ENCODE results near the gene DUSP16. TPM values are rescaled to one million over a fixed set of nuclear protein-coding genes. Genes with fewer than 3 reads are reported as not detected.

DUSP16 gene
- total and polyA plus RNA-seq, 2 of the 8 experiments (the other 6 are each of a cell fraction or from before 2014, with no cell fraction given): 31.6 to 55.9 TPM

DNA sequence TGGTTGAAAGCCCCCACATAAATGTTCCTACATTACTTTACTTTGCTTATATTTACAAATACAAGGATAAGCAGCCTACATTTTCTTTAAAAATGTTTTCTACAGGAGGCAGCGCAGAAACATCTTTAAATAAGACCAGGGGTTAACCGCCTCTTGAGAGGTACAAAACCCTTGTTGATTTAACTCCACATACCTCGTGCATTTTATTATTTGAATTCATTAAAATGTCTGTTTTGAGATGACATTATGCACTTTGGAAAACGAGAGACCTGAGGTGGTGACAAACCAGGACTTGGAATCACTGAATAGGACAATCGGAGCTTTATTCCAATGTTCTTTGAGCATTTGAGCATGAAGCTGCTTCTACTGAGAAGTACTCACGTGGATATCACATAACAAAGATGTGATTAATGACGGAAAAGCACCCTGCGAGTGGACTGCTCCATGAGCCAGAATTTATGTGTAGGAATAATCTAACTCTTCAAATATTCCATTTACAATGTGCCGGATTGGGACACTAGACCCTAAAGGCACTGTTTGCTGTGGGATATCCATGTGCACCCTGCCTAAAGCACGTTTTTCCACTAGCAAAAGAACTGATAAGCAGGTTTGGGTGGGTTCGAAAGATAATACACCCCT lies 746 bp upstream of the DUSP16 start (continued):
- TF ChIP-seq EP300 (IDR thresholded peaks at IDR 0.05; ENCODE audit: borderline replicate concordance in 1 of 2, low read depth in 2 of 2, low read length in 2 of 2) (no peak), YY1 (IDR thresholded peaks at IDR 0.05; ENCODE audit: low read depth, low read length) (no peak), FOSL1 (IDR thresholded peaks at IDR 0.05; ENCODE audit: insufficient read depth, low read depth, low read length) (no peak), BCL11A (IDR thresholded peaks at IDR 0.05; ENCODE audit: low read depth in 2 of 2, low read length in 2 of 2) (no peak), SIX5 (IDR thresholded peaks at IDR 0.05; ENCODE audit: low read depth, low read length) (no peak), BACH1 (IDR thresholded peaks at IDR 0.05; ENCODE audit: low read length) (no peak)
- TF ChIP-seq, protein P1, sequence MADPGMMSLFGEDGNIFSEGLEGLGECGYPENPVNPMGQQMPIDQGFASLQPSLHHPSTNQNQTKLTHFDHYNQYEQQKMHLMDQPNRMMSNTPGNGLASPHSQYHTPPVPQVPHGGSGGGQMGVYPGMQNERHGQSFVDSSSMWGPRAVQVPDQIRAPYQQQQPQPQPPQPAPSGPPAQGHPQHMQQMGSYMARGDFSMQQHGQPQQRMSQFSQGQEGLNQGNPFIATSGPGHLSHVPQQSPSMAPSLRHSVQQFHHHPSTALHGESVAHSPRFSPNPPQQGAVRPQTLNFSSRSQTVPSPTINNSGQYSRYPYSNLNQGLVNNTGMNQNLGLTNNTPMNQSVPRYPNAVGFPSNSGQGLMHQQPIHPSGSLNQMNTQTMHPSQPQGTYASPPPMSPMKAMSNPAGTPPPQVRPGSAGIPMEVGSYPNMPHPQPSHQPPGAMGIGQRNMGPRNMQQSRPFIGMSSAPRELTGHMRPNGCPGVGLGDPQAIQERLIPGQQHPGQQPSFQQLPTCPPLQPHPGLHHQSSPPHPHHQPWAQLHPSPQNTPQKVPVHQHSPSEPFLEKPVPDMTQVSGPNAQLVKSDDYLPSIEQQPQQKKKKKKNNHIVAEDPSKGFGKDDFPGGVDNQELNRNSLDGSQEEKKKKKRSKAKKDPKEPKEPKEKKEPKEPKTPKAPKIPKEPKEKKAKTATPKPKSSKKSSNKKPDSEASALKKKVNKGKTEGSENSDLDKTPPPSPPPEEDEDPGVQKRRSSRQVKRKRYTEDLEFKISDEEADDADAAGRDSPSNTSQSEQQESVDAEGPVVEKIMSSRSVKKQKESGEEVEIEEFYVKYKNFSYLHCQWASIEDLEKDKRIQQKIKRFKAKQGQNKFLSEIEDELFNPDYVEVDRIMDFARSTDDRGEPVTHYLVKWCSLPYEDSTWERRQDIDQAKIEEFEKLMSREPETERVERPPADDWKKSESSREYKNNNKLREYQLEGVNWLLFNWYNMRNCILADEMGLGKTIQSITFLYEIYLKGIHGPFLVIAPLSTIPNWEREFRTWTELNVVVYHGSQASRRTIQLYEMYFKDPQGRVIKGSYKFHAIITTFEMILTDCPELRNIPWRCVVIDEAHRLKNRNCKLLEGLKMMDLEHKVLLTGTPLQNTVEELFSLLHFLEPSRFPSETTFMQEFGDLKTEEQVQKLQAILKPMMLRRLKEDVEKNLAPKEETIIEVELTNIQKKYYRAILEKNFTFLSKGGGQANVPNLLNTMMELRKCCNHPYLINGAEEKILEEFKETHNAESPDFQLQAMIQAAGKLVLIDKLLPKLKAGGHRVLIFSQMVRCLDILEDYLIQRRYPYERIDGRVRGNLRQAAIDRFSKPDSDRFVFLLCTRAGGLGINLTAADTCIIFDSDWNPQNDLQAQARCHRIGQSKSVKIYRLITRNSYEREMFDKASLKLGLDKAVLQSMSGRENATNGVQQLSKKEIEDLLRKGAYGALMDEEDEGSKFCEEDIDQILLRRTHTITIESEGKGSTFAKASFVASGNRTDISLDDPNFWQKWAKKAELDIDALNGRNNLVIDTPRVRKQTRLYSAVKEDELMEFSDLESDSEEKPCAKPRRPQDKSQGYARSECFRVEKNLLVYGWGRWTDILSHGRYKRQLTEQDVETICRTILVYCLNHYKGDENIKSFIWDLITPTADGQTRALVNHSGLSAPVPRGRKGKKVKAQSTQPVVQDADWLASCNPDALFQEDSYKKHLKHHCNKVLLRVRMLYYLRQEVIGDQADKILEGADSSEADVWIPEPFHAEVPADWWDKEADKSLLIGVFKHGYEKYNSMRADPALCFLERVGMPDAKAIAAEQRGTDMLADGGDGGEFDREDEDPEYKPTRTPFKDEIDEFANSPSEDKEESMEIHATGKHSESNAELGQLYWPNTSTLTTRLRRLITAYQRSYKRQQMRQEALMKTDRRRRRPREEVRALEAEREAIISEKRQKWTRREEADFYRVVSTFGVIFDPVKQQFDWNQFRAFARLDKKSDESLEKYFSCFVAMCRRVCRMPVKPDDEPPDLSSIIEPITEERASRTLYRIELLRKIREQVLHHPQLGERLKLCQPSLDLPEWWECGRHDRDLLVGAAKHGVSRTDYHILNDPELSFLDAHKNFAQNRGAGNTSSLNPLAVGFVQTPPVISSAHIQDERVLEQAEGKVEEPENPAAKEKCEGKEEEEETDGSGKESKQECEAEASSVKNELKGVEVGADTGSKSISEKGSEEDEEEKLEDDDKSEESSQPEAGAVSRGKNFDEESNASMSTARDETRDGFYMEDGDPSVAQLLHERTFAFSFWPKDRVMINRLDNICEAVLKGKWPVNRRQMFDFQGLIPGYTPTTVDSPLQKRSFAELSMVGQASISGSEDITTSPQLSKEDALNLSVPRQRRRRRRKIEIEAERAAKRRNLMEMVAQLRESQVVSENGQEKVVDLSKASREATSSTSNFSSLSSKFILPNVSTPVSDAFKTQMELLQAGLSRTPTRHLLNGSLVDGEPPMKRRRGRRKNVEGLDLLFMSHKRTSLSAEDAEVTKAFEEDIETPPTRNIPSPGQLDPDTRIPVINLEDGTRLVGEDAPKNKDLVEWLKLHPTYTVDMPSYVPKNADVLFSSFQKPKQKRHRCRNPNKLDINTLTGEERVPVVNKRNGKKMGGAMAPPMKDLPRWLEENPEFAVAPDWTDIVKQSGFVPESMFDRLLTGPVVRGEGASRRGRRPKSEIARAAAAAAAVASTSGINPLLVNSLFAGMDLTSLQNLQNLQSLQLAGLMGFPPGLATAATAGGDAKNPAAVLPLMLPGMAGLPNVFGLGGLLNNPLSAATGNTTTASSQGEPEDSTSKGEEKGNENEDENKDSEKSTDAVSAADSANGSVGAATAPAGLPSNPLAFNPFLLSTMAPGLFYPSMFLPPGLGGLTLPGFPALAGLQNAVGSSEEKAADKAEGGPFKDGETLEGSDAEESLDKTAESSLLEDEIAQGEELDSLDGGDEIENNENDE (IDR thresholded peaks at IDR 0.05; ENCODE audit: insufficient replicate concordance, low read length): no peak
